Neural progenitor cell (in vitro differentiated cells): Measurements from ENCODE around the gene PCDHA13. TPM values are rescaled to one million over a fixed set of nuclear protein-coding genes. Genes with fewer than 3 reads are reported as not detected.
A peak's percentile ranks its signal among the peaks of the same experiment; 100 is the strongest.
"Not testable (repeated sequence)": the region's sequence is repeated elsewhere in the genome, so short reads cannot be mapped to it uniquely, and the experiment has no call there.

Source experiments
- DNase-seq: peaks from one replicate; pipeline ENCODE4 v3.0.0-alpha.2; 2016; ENCODE audit warnings: low spot score
- H2AFZ ChIP-seq: fragments of 200-600 bp; sonication (generic); replicated peaks from 2 replicates; pipeline ENCODE4 v1.6.1; 2016; ENCODE audit warnings: antibody characterized with exemption
- H3F3A ChIP-seq: fragments of 200-600 bp; sonication (generic); 2 replicates; pipeline ENCODE4 v1.6.1; 2016; ENCODE audit warnings: antibody characterized with exemption, low read depth
- H3K27ac ChIP-seq: fragments of 200-600 bp; sonication (generic); 2 replicates; pipeline ENCODE4 v1.5.1; 2016; ENCODE audit warnings: mild to moderate bottlenecking
- H3K27me3 ChIP-seq: fragments of 200-600 bp; sonication (generic); 2 replicates; pipeline ENCODE4 v1.6.1; 2016; ENCODE audit warnings: mild to moderate bottlenecking, moderate library complexity
- H3K36me3 ChIP-seq: fragments of 200-600 bp; sonication (generic); 2 replicates; pipeline ENCODE4 v1.5.1; 2016
- H3K4me1 ChIP-seq: fragments of 200-600 bp; sonication (generic); 2 replicates; pipeline ENCODE4 v1.6.1; 2016; ENCODE audit warnings: mixed run types
- H3K4me2 ChIP-seq: fragments of 200-600 bp; sonication (generic); 2 replicates; pipeline ENCODE4 v1.6.1; 2016
- H3K4me3 ChIP-seq: fragments of 200-600 bp; sonication (generic); 2 replicates; pipeline ENCODE4 v1.5.1; 2016
- H3K79me2 ChIP-seq: fragments of 200-600 bp; sonication (generic); 2 replicates; pipeline ENCODE4 v1.6.1; 2016; ENCODE audit warnings: low read depth
- H3K9ac ChIP-seq: fragments of 200-600 bp; sonication (generic); 2 replicates; pipeline ENCODE4 v1.6.1; 2016
- H3K9me3 ChIP-seq: fragments of 200-600 bp; sonication (generic); 2 replicates; pipeline ENCODE4 v1.5.1; 2016; ENCODE audit warnings: low read depth
- H4K20me1 ChIP-seq: fragments of 200-600 bp; sonication (generic); 2 replicates; pipeline ENCODE4 v1.6.1; 2016; ENCODE audit warnings: low read depth
- H3K27ac Mint-ChIP-seq: 3 replicates; pipeline ENCODE4 v1.8.0; 2021; ENCODE audit warnings: mixed read lengths
- H3K27me3 Mint-ChIP-seq: 2 replicates; pipeline ENCODE4 v1.8.0; 2022; ENCODE audit warnings: low read depth, mild to moderate bottlenecking, inconsistent platforms, moderate library complexity, mixed read lengths; ENCODE audit not compliant: insufficient read depth
- H3K36me3 Mint-ChIP-seq: 3 replicates; pipeline ENCODE4 v1.8.0; 2021; ENCODE audit warnings: mixed read lengths
- H3K4me1 Mint-ChIP-seq: 3 replicates; pipeline ENCODE4 v1.8.0; 2021; ENCODE audit warnings: mixed read lengths
- H3K4me3 Mint-ChIP-seq: 3 replicates; pipeline ENCODE4 v1.8.0; 2021; ENCODE audit warnings: mild to moderate bottlenecking, moderate library complexity, mixed read lengths
- H3K9me3 Mint-ChIP-seq: 3 replicates; pipeline ENCODE4 v1.8.0; 2020; ENCODE audit warnings: mixed read lengths
- EZH2 ChIP-seq: fragments of 200-600 bp; sonication (generic); IDR thresholded peaks from 2 replicates; pipeline ENCODE4 v1.6.1; 2017; ENCODE audit warnings: antibody characterized with exemption, mild to moderate bottlenecking, moderate library complexity
- EZH2phosphoT487 ChIP-seq: fragments of 200-600 bp; sonication (generic); IDR thresholded peaks from 2 replicates; pipeline ENCODE4 v1.6.1; 2017; ENCODE audit warnings: antibody characterized with exemption
- total RNA-seq: library from RNA; depleted of rRNA; stranded (reverse); fragments of >200 nt; gene quantifications from 2 replicates; pipeline ENCODE4 v1.2.3, GENCODE V29; 2015; ENCODE audit warnings: low replicate concordance
- TF ChIP-seq, protein P1 (sequence below): fragments of 200-600 bp; sonication (generic); IDR thresholded peaks from 2 replicates; pipeline ENCODE4 v1.5.1; 2017; ENCODE audit warnings: antibody characterized with exemption, mild to moderate bottlenecking

The PCDHA13 gene, protein sequence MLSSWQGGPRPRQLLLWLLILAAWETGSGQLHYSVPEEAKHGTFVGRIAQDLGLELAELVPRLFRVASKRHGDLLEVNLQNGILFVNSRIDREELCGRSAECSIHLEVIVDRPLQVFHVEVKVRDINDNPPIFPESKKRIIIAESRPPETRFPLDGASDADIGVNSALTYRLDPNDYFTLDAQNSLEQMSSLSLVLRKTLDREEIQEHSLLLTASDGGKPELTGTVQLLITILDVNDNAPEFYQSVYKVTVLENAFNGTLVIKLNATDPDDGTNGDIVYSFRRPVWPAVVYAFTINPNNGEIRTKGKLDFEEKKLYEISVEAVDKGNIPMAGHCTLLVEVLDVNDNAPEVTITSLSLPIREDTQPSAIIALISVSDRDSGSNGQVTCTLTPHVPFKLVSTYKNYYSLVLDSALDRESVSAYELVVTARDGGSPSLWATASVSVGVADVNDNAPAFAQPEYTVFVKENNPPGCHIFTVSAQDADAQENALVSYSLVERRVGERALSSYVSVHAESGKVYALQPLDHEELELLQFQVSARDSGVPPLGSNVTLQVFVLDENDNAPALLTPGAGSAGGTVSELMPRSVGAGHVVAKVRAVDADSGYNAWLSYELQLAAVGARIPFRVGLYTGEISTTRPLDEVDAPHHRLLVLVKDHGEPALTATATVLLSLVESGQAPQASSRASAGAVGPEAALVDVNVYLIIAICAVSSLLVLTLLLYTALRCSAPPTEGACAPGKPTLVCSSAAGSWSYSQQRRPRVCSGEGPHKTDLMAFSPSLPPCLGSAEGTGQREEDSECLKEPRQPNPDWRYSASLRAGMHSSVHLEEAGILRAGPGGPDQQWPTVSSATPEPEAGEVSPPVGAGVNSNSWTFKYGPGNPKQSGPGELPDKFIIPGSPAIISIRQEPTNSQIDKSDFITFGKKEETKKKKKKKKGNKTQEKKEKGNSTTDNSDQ
- total RNA-seq, result 1.9 and 2.3 TPM in 2 replicates

DNA sequence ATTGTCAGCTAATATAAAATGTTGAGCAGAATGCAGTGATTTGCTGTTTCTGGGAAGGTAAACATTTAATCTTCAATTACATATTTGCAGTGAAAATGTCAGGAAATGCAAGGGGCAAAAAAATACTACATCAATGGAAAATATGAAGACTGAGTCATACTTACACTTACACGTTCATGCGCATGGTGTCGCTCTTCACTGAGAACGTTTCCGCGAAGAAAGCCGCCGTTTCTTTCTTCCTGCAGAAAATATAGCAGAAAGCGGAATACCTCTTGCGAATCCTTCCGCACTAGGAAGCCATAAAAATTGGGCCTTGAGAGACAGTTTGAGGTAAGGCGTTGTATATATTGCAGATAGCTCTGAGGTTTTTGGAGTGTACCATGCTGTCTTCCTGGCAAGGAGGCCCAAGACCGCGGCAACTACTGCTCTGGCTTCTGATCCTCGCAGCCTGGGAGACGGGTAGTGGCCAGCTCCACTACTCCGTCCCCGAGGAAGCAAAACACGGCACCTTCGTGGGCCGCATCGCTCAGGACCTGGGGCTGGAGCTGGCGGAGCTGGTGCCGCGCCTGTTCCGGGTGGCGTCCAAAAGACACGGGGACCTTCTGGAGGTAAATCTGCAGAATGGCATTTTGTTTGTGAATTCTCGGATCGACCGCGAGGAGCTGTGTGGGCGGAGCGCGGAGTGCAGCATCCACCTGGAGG lies at the start of gene PCDHA13:
Gene PCDHA13, plus strand, starts transcription at position 236 of the 702 bp plus-strand sequence. Its CDS starts 145 bp downstream, at position 381.
- Histone ChIP-seq H3K9ac (no peak within 1 kb of the TSS), H3K27me3 (no peaks in the 10 kb centered on the region), H3K36me3 (no peaks in the 10 kb centered on the region), H2AFZ (no peak within 1 kb of the TSS), H3K4me2 (peak within 1 kb of the TSS; percentile 75), H3F3A (no peaks in the 10 kb centered on the region), H3K4me3 (peak within 1 kb of the TSS; percentile 44), H3K9me3 (no peaks in the 10 kb centered on the region), H3K4me1 (no peaks in the 10 kb centered on the region), H3K79me2 (no peaks in the 10 kb centered on the region), H3K27ac (no peak within 1 kb of the TSS), H4K20me1 (no peaks in the 10 kb centered on the region)
- TF ChIP-seq, protein P1, sequence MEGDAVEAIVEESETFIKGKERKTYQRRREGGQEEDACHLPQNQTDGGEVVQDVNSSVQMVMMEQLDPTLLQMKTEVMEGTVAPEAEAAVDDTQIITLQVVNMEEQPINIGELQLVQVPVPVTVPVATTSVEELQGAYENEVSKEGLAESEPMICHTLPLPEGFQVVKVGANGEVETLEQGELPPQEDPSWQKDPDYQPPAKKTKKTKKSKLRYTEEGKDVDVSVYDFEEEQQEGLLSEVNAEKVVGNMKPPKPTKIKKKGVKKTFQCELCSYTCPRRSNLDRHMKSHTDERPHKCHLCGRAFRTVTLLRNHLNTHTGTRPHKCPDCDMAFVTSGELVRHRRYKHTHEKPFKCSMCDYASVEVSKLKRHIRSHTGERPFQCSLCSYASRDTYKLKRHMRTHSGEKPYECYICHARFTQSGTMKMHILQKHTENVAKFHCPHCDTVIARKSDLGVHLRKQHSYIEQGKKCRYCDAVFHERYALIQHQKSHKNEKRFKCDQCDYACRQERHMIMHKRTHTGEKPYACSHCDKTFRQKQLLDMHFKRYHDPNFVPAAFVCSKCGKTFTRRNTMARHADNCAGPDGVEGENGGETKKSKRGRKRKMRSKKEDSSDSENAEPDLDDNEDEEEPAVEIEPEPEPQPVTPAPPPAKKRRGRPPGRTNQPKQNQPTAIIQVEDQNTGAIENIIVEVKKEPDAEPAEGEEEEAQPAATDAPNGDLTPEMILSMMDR, result peak; percentile 54
- TF ChIP-seq EZH2 (no peak), EZH2phosphoT487 (no peak)
- H3K27me3 Mint-ChIP-seq, result no peaks in the 10 kb centered on the region
- H3K4me3 Mint-ChIP-seq, result no peak within 1 kb of the TSS
- no peaks in the 10 kb centered on the region for H3K4me1 Mint-ChIP-seq
- DNase-seq, result peak; percentile 57
- no peak within 1 kb of the TSS for H3K27ac Mint-ChIP-seq
- peaks cover 38% of the 10 kb centered on the region for H3K9me3 Mint-ChIP-seq
- peaks cover 38% of the 10 kb centered on the region for H3K36me3 Mint-ChIP-seq

DNA sequence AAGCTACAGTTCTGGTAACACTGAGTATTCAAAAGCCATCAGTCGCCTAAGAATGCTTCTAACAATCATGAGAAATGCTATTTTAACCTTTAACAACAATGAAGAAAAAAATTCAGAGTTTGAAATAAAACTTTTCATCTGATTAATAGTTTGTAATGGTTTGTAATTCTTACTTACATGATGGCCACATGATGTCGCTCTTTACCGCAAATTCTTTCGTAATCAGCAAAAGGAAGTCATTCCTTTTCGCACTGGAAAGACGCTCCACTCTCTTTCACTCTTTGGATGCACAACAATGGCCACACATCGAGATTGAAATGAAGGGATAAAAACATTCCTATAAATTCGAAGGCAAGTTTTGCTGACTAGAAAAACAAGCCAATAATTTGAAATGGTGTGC lies 47.9 kb upstream of the PCDHA13 start, which contains the start of gene PCDHA7:
Gene PCDHA7, plus strand, starts transcription at position 277 of the 400 bp plus-strand sequence. Its CDS starts 115 bp downstream, at position 392.
- no peak within 1 kb of the TSS for H3K4me3 ChIP-seq
- no peaks in the 10 kb centered on the region for H3K9me3 ChIP-seq
- Mint-ChIP-seq H3K27me3 (peaks cover 3% of the 10 kb centered on the region), H3K4me3 (no peak within 1 kb of the TSS), H3K4me1 (no peaks in the 10 kb centered on the region), H3K27ac (no peak within 1 kb of the TSS), H3K36me3 (peaks cover 24% of the 10 kb centered on the region), H3K9me3 (peaks cover 42% of the 10 kb centered on the region)
- H4K20me1 ChIP-seq, result no peaks in the 10 kb centered on the region
- peaks cover 11% of the 10 kb centered on the region for H3K36me3 ChIP-seq
- TF ChIP-seq, protein P1, result no peak
- TF ChIP-seq EZH2 (no peak), EZH2phosphoT487 (no peak)
- no peak within 1 kb of the TSS for H2AFZ ChIP-seq
- no peak for DNase-seq
- H3K27ac ChIP-seq, result no peak within 1 kb of the TSS
- no peaks in the 10 kb centered on the region for H3K27me3 ChIP-seq
- H3K79me2 ChIP-seq, result no peaks in the 10 kb centered on the region
- no peaks in the 10 kb centered on the region for H3K4me1 ChIP-seq
- H3F3A ChIP-seq, result no peaks in the 10 kb centered on the region
- H3K4me2 ChIP-seq, result no peak within 1 kb of the TSS
- H3K9ac ChIP-seq, result no peak within 1 kb of the TSS

DNA sequence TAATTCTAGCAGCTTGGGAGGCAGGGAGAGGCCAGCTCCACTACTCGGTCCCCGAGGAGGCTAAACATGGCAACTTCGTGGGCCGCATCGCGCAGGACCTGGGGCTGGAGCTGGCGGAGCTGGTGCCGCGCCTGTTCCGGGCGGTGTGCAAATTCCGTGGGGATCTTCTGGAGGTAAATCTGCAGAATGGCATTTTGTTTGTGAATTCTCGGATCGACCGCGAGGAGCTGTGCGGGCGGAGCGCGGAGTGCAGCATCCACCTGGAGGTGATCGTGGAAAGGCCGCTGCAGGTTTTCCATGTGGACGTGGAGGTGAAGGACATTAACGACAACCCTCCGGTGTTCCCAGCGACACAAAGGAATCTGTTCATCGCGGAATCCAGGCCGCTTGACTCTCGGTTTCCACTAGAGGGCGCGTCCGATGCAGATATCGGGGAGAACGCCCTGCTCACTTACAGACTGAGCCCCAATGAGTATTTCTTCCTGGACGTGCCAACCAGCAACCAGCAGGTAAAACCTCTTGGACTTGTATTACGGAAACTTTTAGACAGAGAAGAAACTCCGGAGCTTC lies 47.4 kb upstream of the PCDHA13 start:
- H3K27ac ChIP-seq, H3K4me1 Mint-ChIP-seq, H3K4me2 ChIP-seq, H3K27ac Mint-ChIP-seq, H3K4me1 ChIP-seq, H3K9ac ChIP-seq, H3K27me3 Mint-ChIP-seq, H3K9me3 ChIP-seq, DNase-seq, H2AFZ ChIP-seq, H3K27me3 ChIP-seq, H3F3A ChIP-seq, H3K4me3 Mint-ChIP-seq, H3K4me3 ChIP-seq, H3K79me2 ChIP-seq, H4K20me1 ChIP-seq: not testable (repeated sequence)
- H3K36me3 ChIP-seq, result peaks cover 11% of the 10 kb centered on the region
- H3K9me3 Mint-ChIP-seq, result peaks cover 39% of the 10 kb centered on the region
- peaks cover 24% of the 10 kb centered on the region for H3K36me3 Mint-ChIP-seq
